SK-N-SH (cell line): ENCODE measurements around the gene BTN1A1. TPM values are rescaled to one million over a fixed set of nuclear protein-coding genes. Genes with fewer than 3 reads are reported as not detected.

Experiments
- CTCF ChIA-PET: fragments of 300-600, 350-600 bp; formaldehyde crosslinking; extraction: SDS; loops from one replicate; lab custom pipeline; 2021; lab: Yijun Ruan, JAX
- POLR2A ChIA-PET: fragments of 350-600 bp; sonication (Branson Sonifier 250); formaldehyde crosslinking; extraction: SDS; loops from one replicate; lab custom pipeline; 2020; ENCODE audit warnings: antibody characterized with exemption, inconsistent platforms; lab: Yijun Ruan, JAX
- DNase-seq: peaks from one replicate; pipeline ENCODE4 v3.0.0; 2012
- H2AFZ ChIP-seq: fragments of 200-600 bp; sonication (generic); 2 replicates; pipeline ENCODE4 v1.8.1; 2016; ENCODE audit warnings: antibody characterized with exemption, mild to moderate bottlenecking, low read depth
- H3F3A ChIP-seq: fragments of 200-600 bp; sonication (generic); replicated peaks from 2 replicates; pipeline ENCODE3; 2016; ENCODE audit warnings: antibody characterized with exemption, mild to moderate bottlenecking; ENCODE audit not compliant: insufficient read depth
- H3K27ac ChIP-seq, 2 experiments: fragments of 200-500 bp in 1 of 2; fragments of 200-600 bp in 1 of 2; sonication (Bioruptor generic) in 1 of 2; sonication (generic), shearing (Covaris generic) in 1 of 2; 2 replicates each; pipeline versions ENCODE4 v1.5.1 to v1.6.1; 2014 to 2016; ENCODE audit warnings: low read depth in 2 of 2, inconsistent platforms in 1 of 2, low read length in 1 of 2, mild to moderate bottlenecking in 1 of 2, mixed read lengths in 1 of 2
- H3K27me3 ChIP-seq: fragments of 200-600 bp; sonication (generic), shearing (Covaris generic); 2 replicates; pipeline ENCODE4 v1.6.1; 2016; ENCODE audit warnings: mixed run types; ENCODE audit not compliant: insufficient read depth
- H3K36me3 ChIP-seq, 2 experiments: fragments of 200-500 bp in 1 of 2; fragments of 200-600 bp in 1 of 2; sonication (Bioruptor generic) in 1 of 2; sonication (generic) in 1 of 2; replicated peaks in 1 of 2; 2 replicates each; pipeline versions ENCODE3 to v1.5.1; 2014 to 2016; ENCODE audit warnings: low read length in 1 of 2, mild to moderate bottlenecking in 1 of 2; ENCODE audit not compliant: insufficient read depth in 2 of 2, control insufficient read depth in 1 of 2
- H3K4me1 ChIP-seq, 2 experiments: fragments of 200-500 bp in 1 of 2; fragments of 200-600 bp in 1 of 2; sonication (Bioruptor generic) in 1 of 2; sonication (generic), shearing (Covaris generic) in 1 of 2; 2 replicates each; pipeline versions ENCODE4 v1.5.1 to v1.6.1; 2014 to 2016; ENCODE audit warnings: low read depth in 1 of 2, low read length in 1 of 2, mixed run types in 1 of 2; ENCODE audit not compliant: insufficient read depth in 2 of 2, control insufficient read depth in 1 of 2
- H3K4me2 ChIP-seq: fragments of 200-600 bp; sonication (generic), shearing (Covaris generic); 2 replicates; pipeline ENCODE4 v1.6.1; 2017; ENCODE audit warnings: mixed run types
- H3K4me3 ChIP-seq, 2 experiments: fragments of 200-500 bp in 1 of 2; fragments of 200-600 bp in 1 of 2; sonication (Bioruptor generic) in 1 of 2; sonication (generic), shearing (Covaris generic) in 1 of 2; 2 replicates each; pipeline versions ENCODE4 v1.5.1 to v1.8.1; 2014 to 2016; ENCODE audit warnings: low read depth in 2 of 2, inconsistent platforms in 1 of 2, low read length in 1 of 2, mild to moderate bottlenecking in 1 of 2, mixed read lengths in 1 of 2, moderate library complexity in 1 of 2
- H3K79me2 ChIP-seq: fragments of 200-600 bp; sonication (generic); 2 replicates; pipeline ENCODE4 v1.8.1; 2017; ENCODE audit warnings: mild to moderate bottlenecking; ENCODE audit not compliant: insufficient read depth
- H3K9ac ChIP-seq: fragments of 200-600 bp; sonication (generic); 2 replicates; pipeline ENCODE4 v1.6.1; 2017; ENCODE audit warnings: mixed run types
- H3K9me2 ChIP-seq: fragments of 200-600 bp; sonication (generic); 2 replicates; pipeline ENCODE4 v1.6.1; 2017; ENCODE audit warnings: mixed run types
- H3K9me3 ChIP-seq: fragments of 200-600 bp; sonication (generic); 2 replicates; pipeline ENCODE4 v1.6.1; 2017; ENCODE audit warnings: mixed run types, mild to moderate bottlenecking, moderate library complexity
- H4K20me1 ChIP-seq: fragments of 200-600 bp; sonication (generic); 2 replicates; pipeline ENCODE4 v1.6.1; 2017; ENCODE audit warnings: mild to moderate bottlenecking, mixed run types; ENCODE audit not compliant: insufficient read depth
- CTCF ChIP-seq: fragments of 200-600 bp; sonication (generic); IDR thresholded peaks from 2 replicates; pipeline ENCODE4 v1.6.1; 2017; ENCODE audit warnings: antibody characterized with exemption, mild to moderate bottlenecking, moderate library complexity
- ELF1 ChIP-seq: IDR thresholded peaks from 2 replicates; pipeline ENCODE4 v1.4.0; 2012
- EP300 ChIP-seq, 2 experiments: IDR thresholded peaks; 2 replicates each; pipeline versions ENCODE4 v1.4.0 to v1.6.1; 2012; ENCODE audit warnings: borderline replicate concordance in 1 of 2, low read depth in 1 of 2, low read length in 1 of 2
- FOXM1 ChIP-seq: IDR thresholded peaks from 2 replicates; pipeline ENCODE4 v1.4.0; 2012; ENCODE audit warnings: low read depth, mild to moderate bottlenecking
- GATA2 ChIP-seq: sonication (generic); formaldehyde crosslinking; IDR thresholded peaks from 2 replicates; pipeline ENCODE4 v1.5.0; 2020; ENCODE audit warnings: mild to moderate bottlenecking, missing genetic modification reagents
- MXI1 ChIP-seq: IDR thresholded peaks from 2 replicates; pipeline ENCODE4 v1.6.1; 2012; ENCODE audit warnings: mild to moderate bottlenecking, low read depth, low read length, improper control_type of control experiment
- NRF1 ChIP-seq: IDR thresholded peaks from 2 replicates; pipeline ENCODE4 v1.6.1; 2012; ENCODE audit warnings: low read depth, mild to moderate bottlenecking, low read length
- POLR2AphosphoS5 ChIP-seq: IDR thresholded peaks from 2 replicates; pipeline ENCODE4 v1.6.1; 2012; ENCODE audit warnings: low read depth, low read length
- RAD21 ChIP-seq: IDR thresholded peaks from 2 replicates; pipeline ENCODE4 v1.6.1; 2012; ENCODE audit warnings: mild to moderate bottlenecking, low read length
- RFX5 ChIP-seq: IDR thresholded peaks from 2 replicates; pipeline ENCODE4 v1.6.1; 2012; ENCODE audit warnings: mild to moderate bottlenecking, improper control_type of control experiment, low read length
- SMC3 ChIP-seq: IDR thresholded peaks from 2 replicates; pipeline ENCODE4 v1.6.1; 2012; ENCODE audit warnings: low read depth, low read length, improper control_type of control experiment
- TEAD4 ChIP-seq: IDR thresholded peaks from 2 replicates; pipeline ENCODE4 v1.4.0; 2012; ENCODE audit warnings: mild to moderate bottlenecking, borderline replicate concordance; ENCODE audit not compliant: insufficient read depth
- USF1 ChIP-seq: IDR thresholded peaks from 2 replicates; pipeline ENCODE4 v1.4.0; 2012; ENCODE audit warnings: low read depth, borderline replicate concordance
- USF2 ChIP-seq: fragments of 150-350 bp; IDR thresholded peaks from 2 replicates; pipeline ENCODE4 v1.6.1; 2017; ENCODE audit warnings: antibody characterized with exemption, low read length, low read depth, borderline replicate concordance
- YY1 ChIP-seq: IDR thresholded peaks from 2 replicates; pipeline ENCODE4 v1.4.0; 2012; ENCODE audit warnings: low read depth, mild to moderate bottlenecking
- ZBTB33 ChIP-seq: IDR thresholded peaks from 2 replicates; pipeline ENCODE4 v1.4.0; 2012; ENCODE audit warnings: low read depth, borderline replicate concordance
- WGBS: methylation state at CpG from one replicate; pipeline ENCODE4 v1.1.6; 2017; ENCODE audit warnings: low lambda C conversion rate; 5-methylcytosine and 5-hydroxymethylcytosine counted together
- polyA plus RNA-seq, 3 experiments: library from polyadenylated mRNA; depleted of rRNA; stranded (reverse); fragments of >200 nt; gene quantifications; 2 replicates each; pipeline ENCODE4 v1.2.3, GENCODE V29; 2012
- TF ChIP-seq, protein P1 (sequence below): IDR thresholded peaks from 2 replicates; pipeline ENCODE4 v1.4.0; 2012; ENCODE audit warnings: low read depth
- TF ChIP-seq, protein P2 (sequence below): IDR thresholded peaks from 2 replicates; pipeline ENCODE4; 2012

Gene BTN1A1
- polyA plus RNA-seq, 1 of the 3 experiments (the other 2 are of a cell fraction) = not detected

GRCh38 chr6:26486358-26486757 lies 13.7 kb upstream of the BTN1A1 start:
- Histone ChIP-seq H2AFZ (no peak overlapping the region), H3K4me3 (no peak overlapping the region), H4K20me1 (no peaks in the 10 kb centered on the region), H3K9me3 (no peaks in the 10 kb centered on the region), H3K9me2 (no peaks in the 10 kb centered on the region), H3K27ac (no peak overlapping the region), H3F3A (no peaks in the 10 kb centered on the region), H3K9ac (no peak overlapping the region), H3K27me3 (no peaks in the 10 kb centered on the region), H3K79me2 (no peaks in the 10 kb centered on the region), H3K36me3 (no peaks in the 10 kb centered on the region), H3K4me1 (no peaks in the 10 kb centered on the region), H3K4me2 (no peak overlapping the region)
- ChIA-PET CTCF (interaction anchor here (0.9 kb wide), 1 partner anchor 145 kb away, joined by 3 read pairs; no protein-coding TSS in a partner anchor), POLR2A (no interaction called here)
- WGBS = 72% methylated on average over 5 of the region's 5 CpGs
- no peak for TF ChIP-seq SMC3
- no peak for TF ChIP-seq YY1
- TF ChIP-seq RAD21 = no peak
- TF ChIP-seq RFX5 = no peak
- TF ChIP-seq USF2 = no peak
- no peak for TF ChIP-seq FOXM1
- TF ChIP-seq, protein P1, sequence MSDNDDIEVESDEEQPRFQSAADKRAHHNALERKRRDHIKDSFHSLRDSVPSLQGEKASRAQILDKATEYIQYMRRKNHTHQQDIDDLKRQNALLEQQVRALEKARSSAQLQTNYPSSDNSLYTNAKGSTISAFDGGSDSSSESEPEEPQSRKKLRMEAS = no peak
- no peak for TF ChIP-seq ELF1
- TF ChIP-seq USF1 = no peak
- no peak for TF ChIP-seq MXI1
- no peak for TF ChIP-seq POLR2AphosphoS5
- TF ChIP-seq, protein P2, sequence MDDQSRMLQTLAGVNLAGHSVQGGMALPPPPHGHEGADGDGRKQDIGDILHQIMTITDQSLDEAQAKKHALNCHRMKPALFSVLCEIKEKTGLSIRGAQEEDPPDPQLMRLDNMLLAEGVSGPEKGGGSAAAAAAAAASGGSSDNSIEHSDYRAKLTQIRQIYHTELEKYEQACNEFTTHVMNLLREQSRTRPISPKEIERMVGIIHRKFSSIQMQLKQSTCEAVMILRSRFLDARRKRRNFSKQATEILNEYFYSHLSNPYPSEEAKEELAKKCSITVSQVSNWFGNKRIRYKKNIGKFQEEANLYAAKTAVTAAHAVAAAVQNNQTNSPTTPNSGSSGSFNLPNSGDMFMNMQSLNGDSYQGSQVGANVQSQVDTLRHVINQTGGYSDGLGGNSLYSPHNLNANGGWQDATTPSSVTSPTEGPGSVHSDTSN = no peak
- DNase-seq = no peak

DNA sequence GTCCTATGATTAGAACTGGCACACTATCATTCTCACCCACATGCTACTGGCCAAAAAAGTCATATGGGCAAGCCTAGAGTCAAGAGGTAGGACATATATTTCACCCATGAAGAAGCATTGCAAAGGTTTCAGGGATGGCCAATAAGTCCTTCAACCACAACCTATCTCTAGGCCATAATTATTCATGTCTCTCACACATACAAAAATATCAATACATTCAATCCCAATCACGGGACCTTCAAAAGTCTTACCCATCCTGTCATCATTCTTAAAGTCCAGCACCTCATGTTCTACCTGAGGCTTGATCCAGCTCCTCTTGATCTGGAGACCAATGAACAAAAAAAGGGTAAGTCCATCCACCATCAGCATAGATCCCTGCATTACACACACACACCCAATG lies 12.6 kb upstream of the BTN1A1 start:
- CTCF ChIA-PET = no interaction called here
- no peaks in the 10 kb centered on the region for H3K4me1 ChIP-seq
- POLR2A ChIA-PET = no interaction called here
- no peaks in the 10 kb centered on the region for H4K20me1 ChIP-seq
- no peak for DNase-seq
- H3F3A ChIP-seq = no peaks in the 10 kb centered on the region
- H3K27me3 ChIP-seq = no peaks in the 10 kb centered on the region
- H3K9me2 ChIP-seq = no peaks in the 10 kb centered on the region
- no peak overlapping the region for H3K9ac ChIP-seq
- H2AFZ ChIP-seq = no peak overlapping the region
- no peak overlapping the region for H3K4me3 ChIP-seq
- WGBS = 19% methylated on average over 1 of the region's 1 CpG
- no peaks in the 10 kb centered on the region for H3K9me3 ChIP-seq
- no peak overlapping the region for H3K27ac ChIP-seq
- no peak overlapping the region for H3K4me2 ChIP-seq
- no peaks in the 10 kb centered on the region for H3K79me2 ChIP-seq
- H3K36me3 ChIP-seq = no peaks in the 10 kb centered on the region
- TF ChIP-seq NRF1 (no peak), ZBTB33 (no peak), GATA2 (no peak), EP300 (IDR thresholded peaks at IDR 0.05; ENCODE audit: borderline replicate concordance in 1 of 2, low read depth in 1 of 2, low read length in 1 of 2) (no peak), CTCF (no peak), RFX5 (no peak), POLR2AphosphoS5 (no peak), TEAD4 (no peak), MXI1 (no peak), ELF1 (no peak), USF2 (no peak)
- TF ChIP-seq, protein P2 = no peak
